Endothelial cell of umbilical vein (primary cell): ENCODE measurements around the gene ATP8A2. TPM values are rescaled to one million over a fixed set of nuclear protein-coding genes. Genes with fewer than 3 reads are reported as not detected.

Experiments used
- BruUV-seq: library from RNA; stranded (reverse); fragments of 400-500 nt; replicated peaks from 2 replicates; lab custom pipeline; 2021; lab: Mats Ljungman, UMichigan
- CTCF ChIA-PET: fragments of 300-600, 350-600 bp; sonication (Branson Sonifier 250); formaldehyde crosslinking; loops from one replicate; lab custom pipeline; 2021; ENCODE audit warnings: antibody characterized with exemption, inconsistent platforms; lab: Charles Lee
- POLR2A ChIA-PET: fragments of 300-600, 350-600 bp; sonication (Branson Sonifier 250); formaldehyde crosslinking; loops from one replicate; lab custom pipeline; 2021; ENCODE audit warnings: antibody characterized with exemption, inconsistent platforms; lab: Charles Lee
- DNase-seq: peaks from one replicate; pipeline ENCODE4 v3.0.0-alpha.2; 2011; ENCODE audit warnings: low read depth, low spot score
- FAIRE-seq: peaks from 2 replicates; lab custom pipeline; 2011; peaks lifted over from hg19 to GRCh38; lab: Jason Lieb, UNC
- H2AFZ ChIP-seq: 2 replicates; pipeline ENCODE4 v1.6.0; 2012; ENCODE audit warnings: low read depth, low read length, control low read depth, inconsistent platforms
- H3K27ac ChIP-seq: 2 replicates; pipeline ENCODE4 v1.5.1; 2011; ENCODE audit warnings: low read depth, mild to moderate bottlenecking, control low read depth, low read length, moderate library complexity; ENCODE audit not compliant: insufficient read depth
- H3K27me3 ChIP-seq, 2 experiments: 2 replicates each; pipeline versions ENCODE4 v1.6.0 to v1.6.1; 2011; ENCODE audit warnings: low read length in 2 of 2, mixed read lengths in 1 of 2; ENCODE audit not compliant: control insufficient read depth in 2 of 2, insufficient read depth in 2 of 2
- H3K36me3 ChIP-seq, 2 experiments: 2 replicates in 1 of 2; 3 replicates in 1 of 2; pipeline ENCODE4 v1.5.1; 2011; ENCODE audit warnings: low read length in 2 of 2, mild to moderate bottlenecking in 1 of 2, moderate library complexity in 1 of 2; ENCODE audit not compliant: control insufficient read depth in 2 of 2, insufficient read depth in 2 of 2; ENCODE audit errors: extremely low read depth in 1 of 2
- H3K4me1 ChIP-seq: 3 replicates; pipeline ENCODE4 v1.5.1; 2011; ENCODE audit warnings: mild to moderate bottlenecking, low read length; ENCODE audit not compliant: control insufficient read depth, insufficient read depth; ENCODE audit errors: extremely low read depth
- H3K4me2 ChIP-seq: 2 replicates; pipeline ENCODE4 v1.6.1; 2011; ENCODE audit warnings: low read length, control low read depth, mixed read lengths; ENCODE audit not compliant: insufficient read depth
- H3K4me3 ChIP-seq, 3 experiments: fragments of 200-600 bp in 1 of 3; sonication (generic), shearing (Covaris generic) in 1 of 3; replicated peaks in 1 of 3; 2 replicates each; pipeline ENCODE4 v1.5.1; 2011 to 2016; ENCODE audit warnings: control low read depth in 3 of 3, low read length in 3 of 3, mild to moderate bottlenecking in 2 of 3, inconsistent platforms in 1 of 3, low read depth in 1 of 3, moderate library complexity in 1 of 3; ENCODE audit not compliant: insufficient read depth in 1 of 3
- H3K79me2 ChIP-seq: 2 replicates; pipeline ENCODE4 v1.6.0; 2012; ENCODE audit warnings: low read length, inconsistent platforms; ENCODE audit not compliant: control insufficient read depth, insufficient read depth
- H3K9ac ChIP-seq: replicated peaks from 2 replicates; pipeline ENCODE3; 2011; ENCODE audit warnings: low read length, control low read depth; ENCODE audit not compliant: insufficient read depth; ENCODE audit errors: extremely low read depth
- H3K9me1 ChIP-seq: replicated peaks from 3 replicates; pipeline ENCODE4 v1.6.0; 2011; ENCODE audit warnings: mild to moderate bottlenecking, low read length; ENCODE audit not compliant: control insufficient read depth, insufficient read depth; ENCODE audit errors: extremely low read depth
- H3K9me3 ChIP-seq: replicated peaks from 2 replicates; pipeline ENCODE4 v1.5.1; 2012; ENCODE audit warnings: low read length, inconsistent platforms; ENCODE audit not compliant: control insufficient read depth, insufficient read depth
- H4K20me1 ChIP-seq: replicated peaks from 2 replicates; pipeline ENCODE3; 2011; ENCODE audit warnings: mild to moderate bottlenecking, low read length; ENCODE audit not compliant: control insufficient read depth, insufficient read depth; ENCODE audit errors: extremely low read depth
- CTCF ChIP-seq, 2 donors: IDR thresholded peaks; 1 replicate in 1 of 2; 2 replicates in 1 of 2; pipeline ENCODE4 v1.5.1; 2011; ENCODE audit warnings: low read length in 2 of 2, mild to moderate bottlenecking in 2 of 2, moderate library complexity in 2 of 2, control low read depth in 1 of 2, inconsistent platforms in 1 of 2, low read depth in 1 of 2; ENCODE audit not compliant: insufficient read depth in 1 of 2; ENCODE audit errors: extremely low read depth in 1 of 2
- EZH2 ChIP-seq: IDR thresholded peaks from 2 replicates; pipeline ENCODE4 v1.6.1; 2012; ENCODE audit warnings: borderline replicate concordance, low read depth, mild to moderate bottlenecking, moderate library complexity, low read length, inconsistent platforms; ENCODE audit not compliant: severe bottlenecking
- FOS ChIP-seq: IDR thresholded peaks from 2 replicates; pipeline ENCODE4 v1.6.1; 2011; ENCODE audit warnings: mild to moderate bottlenecking, low read length, moderate library complexity, borderline replicate concordance; ENCODE audit not compliant: insufficient read depth
- GATA2 ChIP-seq: IDR thresholded peaks from 2 replicates; pipeline ENCODE4 v1.7.0; 2011; ENCODE audit warnings: low read depth, mild to moderate bottlenecking, moderate library complexity, mixed read lengths, low read length; ENCODE audit not compliant: insufficient read length, insufficient read depth
- JUN ChIP-seq: IDR thresholded peaks from 2 replicates; pipeline ENCODE4 v1.6.1; 2011; ENCODE audit warnings: borderline replicate concordance, low read depth; ENCODE audit not compliant: insufficient read length, insufficient read depth
- MAX ChIP-seq: IDR thresholded peaks from 2 replicates; pipeline ENCODE4 v1.6.1; 2011; ENCODE audit not compliant: insufficient read depth, insufficient read length
- MYC ChIP-seq: IDR thresholded peaks from one replicate; pipeline ENCODE4 v1.6.1; 2011; ENCODE audit warnings: mild to moderate bottlenecking, low read depth, low read length
- POLR2A ChIP-seq: IDR thresholded peaks from 2 replicates; pipeline ENCODE4 v1.6.1; 2012; ENCODE audit warnings: low read depth, mild to moderate bottlenecking, control low read depth, low read length
- POLR2AphosphoS5 ChIP-seq: IDR thresholded peaks from 2 replicates; pipeline ENCODE4 v1.6.1; 2012; ENCODE audit warnings: low read depth, mild to moderate bottlenecking, control low read depth, low read length, moderate library complexity; ENCODE audit not compliant: insufficient read depth
- dilution Hi-C: fragments of 300-500 bp; cut with MboI; formaldehyde crosslinking; loops from one replicate; pipeline ENCODE4 v1.15.0; 2019; ENCODE audit warnings: low sequenced_read_pairs; ENCODE audit not compliant: extremely low pct_ligation_motif_present
- intact Hi-C: fragments of 100-400 bp; cut with micrococcal nuclease; formaldehyde crosslinking; loops from one replicate; pipeline ENCODE4 v1.10.0; 2022
- polyA plus RNA-seq, 4 experiments: library from polyadenylated mRNA; depleted of rRNA in 3 of 4; stranded (reverse) in 3 of 4; unstranded in 1 of 4; fragments of >200 nt; gene quantifications; 2 replicates each; pipeline versions ENCODE4 v1.2.1 to v1.2.3, GENCODE V29; 2011 to 2012; ENCODE audit warnings: missing spikeins in 1 of 4
- total RNA-seq: library from RNA; stranded (reverse); gene quantifications from 2 replicates; pipeline ENCODE4 v1.2.3, GENCODE V29; 2021

The ATP8A2 gene
- total and polyA plus RNA-seq, 2 donors (not counting 3 experiments of a cell fraction or from before 2014, with no cell fraction given): 0.11 to 0.49 TPM

- no peaks in the 10 kb centered on the region for H3K79me2 ChIP-seq
- no peaks in the 10 kb centered on the region for H3K4me1 ChIP-seq
- H2AFZ ChIP-seq: no peak overlapping the region
- H3K9ac ChIP-seq: no peak overlapping the region
- no peak overlapping the region for H3K27ac ChIP-seq
- dilution Hi-C loops: no loop called here
- H3K4me2 ChIP-seq: no peak overlapping the region
- H4K20me1 ChIP-seq: no peaks in the 10 kb centered on the region
- no peaks in the 10 kb centered on the region for H3K36me3 ChIP-seq
- no peaks in the 10 kb centered on the region for H3K9me3 ChIP-seq
- no TSS peak for BruUV-seq
- peaks cover 4% of the 10 kb centered on the region in 2 experiments for H3K27me3 ChIP-seq
- DNase-seq (no peak), FAIRE-seq (no peak)
- H3K4me3 ChIP-seq: no peak overlapping the region
- ChIA-PET CTCF (no interaction called here), POLR2A (no interaction called here)
- no peak for TF ChIP-seq FOS
- TF ChIP-seq MAX: no peak
- TF ChIP-seq CTCF (IDR thresholded peaks at IDR 0.05; ENCODE audit: extremely low read depth in 1 of 2, insufficient read depth in 1 of 2, low read depth in 1 of 2, low read length in 2 of 2): no peak
- TF ChIP-seq EZH2: no peak
- no peak for TF ChIP-seq POLR2AphosphoS5
- no peak for TF ChIP-seq JUN
- TF ChIP-seq POLR2A: no peak
- TF ChIP-seq GATA2: no peak
- TF ChIP-seq MYC: no peak
- intact Hi-C loops: no loop called here
- H3K9me1 ChIP-seq: no peaks in the 10 kb centered on the region
Observed at GRCh38 chr13:25864936-25865335, 493.2 kb downstream of the ATP8A2 start.
